Renal cortex interstitium (tissue), 11 donors: Measurements from ENCODE around the gene AURKB. TPM values are rescaled to one million over a fixed set of nuclear protein-coding genes. Genes with fewer than 3 reads are reported as not detected.

Experiments
- DNase-seq, 11 donors: peaks; one replicate each; pipeline ENCODE4 v3.0.0-alpha.2; 2013; ENCODE audit warnings: low read depth in 9 of 11, low spot score in 4 of 11; ENCODE audit errors: extremely low read depth in 1 of 11
- polyA plus RNA-seq, 3 donors: library from polyadenylated mRNA; unstranded; fragments of 120-200 nt; gene quantifications; one replicate each; pipeline ENCODE4 v1.2.1, GENCODE V29; 2013; ENCODE audit not compliant: insufficient read length in 3 of 3

AURKB gene
- polyA plus RNA-seq, 3 donors = 34.1 to 44.5 (median 36.2) TPM

- DNase-seq = no peak
Measured at GRCh38 chr17:8155231-8155995, 55.0 kb downstream of the AURKB start.

Other genes starting within 250 kb of the AURKB start
- under 1 TPM; 0.26 to 0.78 (median 0.47) TPM for gene GUCY2D, start 208.0 kb downstream of the AURKB start, polyA plus RNA-seq
- 1 to 10 TPM; 1.0 to 1.3 (median 1.1) TPM for gene ALOX15B, start 171.5 kb downstream of the AURKB start, polyA plus RNA-seq
- 1 to 10 TPM in 1 of 3 donors, under 1 TPM in 2; 0.66 to 1.5 (median 0.72) TPM for gene ALOX12B, start 122.9 kb downstream of the AURKB start, polyA plus RNA-seq
- under 1 TPM in 1 of 3 donors, not detected in 2; 0.08 TPM for gene ALOXE3, start 92.1 kb downstream of the AURKB start, polyA plus RNA-seq
- under 1 TPM in 1 of 3 donors, not detected in 2; 0.17 TPM for gene HES7, start 86.5 kb downstream of the AURKB start, polyA plus RNA-seq
- 10 to 100 TPM; 29.0 to 53.9 (median 30.6) TPM for gene PER1, start 58.2 kb downstream of the AURKB start, polyA plus RNA-seq
- gene VAMP2, start 47.6 kb downstream of the AURKB start, polyA plus RNA-seq = 100 to 1,000 TPM; 107 to 150 (median 110) TPM
- 10 to 100 TPM; 21.2 to 29.9 (median 28.3) TPM for gene TMEM107, start 34.2 kb downstream of the AURKB start, polyA plus RNA-seq
- gene BORCS6, start 20.4 kb downstream of the AURKB start, polyA plus RNA-seq = 1 to 10 TPM; 2.6 to 5.2 (median 4.6) TPM
- gene CTC1, start 37.5 kb upstream of the AURKB start, polyA plus RNA-seq = 10 to 100 TPM; 22.6 to 42.1 (median 29.0) TPM
- gene PFAS, start 38.7 kb upstream of the AURKB start, polyA plus RNA-seq = 10 to 100 TPM; 37.6 to 46.6 (median 41.2) TPM
- gene RANGRF, start 78.1 kb upstream of the AURKB start, polyA plus RNA-seq = 10 to 100 TPM; 27.2 to 29.8 (median 27.3) TPM
- gene SLC25A35, start 84.8 kb upstream of the AURKB start, polyA plus RNA-seq = 1 to 10 TPM; 2.8 to 4.9 (median 3.2) TPM
- 10 to 100 TPM; 16.0 to 18.3 (median 17.7) TPM for gene ARHGEF15, start 99.7 kb upstream of the AURKB start, polyA plus RNA-seq
- gene ODF4, start 129.3 kb upstream of the AURKB start, polyA plus RNA-seq = not detected
- gene RPL26, start 172.6 kb upstream of the AURKB start, polyA plus RNA-seq = 1,000 to 10,000 TPM; 2,237 to 3,232 (median 2,994) TPM
- gene RNF222, start 187.3 kb upstream of the AURKB start, polyA plus RNA-seq = under 1 TPM in 2 of 3 donors, not detected in 1; 0.07 to 0.20 TPM
- 10 to 100 TPM; 43.8 to 52.8 (median 50.0) TPM for gene NDEL1, start 225.3 kb upstream of the AURKB start, polyA plus RNA-seq